HCT116 (cell line): ENCODE results near the gene WNT3A. TPM values are rescaled to one million over a fixed set of nuclear protein-coding genes. Genes with fewer than 3 reads are reported as not detected.

Experiments
- ATAC-seq: fragments of 200-7000 bp; cut with Tn5 transposase; 2 replicates; pipeline ENCODE4 v1.9.1; 2020; ENCODE audit warnings: mild to moderate bottlenecking, moderate library complexity
- BruUV-seq: library from RNA; stranded (reverse); fragments of 400-500 nt; replicated peaks from 2 replicates; lab custom pipeline; 2021; lab: Mats Ljungman, UMichigan
- CTCF ChIA-PET: fragments of 300-600 bp; sonication (Branson Sonifier 250); formaldehyde crosslinking; loops from one replicate; lab custom pipeline; 2021; ENCODE audit warnings: antibody characterized with exemption; lab: Charles Lee
- POLR2A ChIA-PET: fragments of 300-600, 350-600 bp; sonication (Branson Sonifier 250); formaldehyde crosslinking; loops from one replicate; lab custom pipeline; 2021; ENCODE audit warnings: antibody characterized with exemption; lab: Charles Lee
- RAD21 ChIA-PET, 2 experiments: fragments of 300-600 bp; sonication (Branson Sonifier 250); formaldehyde crosslinking; loops; one replicate each; lab custom pipeline; 2023; ENCODE audit warnings: low total read pairs in 2 of 2; ENCODE audit not compliant: uncharacterized antibody in 2 of 2, unreplicated experiment in 2 of 2, low non-redundant PET in 1 of 2; lab: Charles Lee
- DNase-seq: peaks from one replicate; pipeline ENCODE4 v3.0.0-alpha.2; 2010; ENCODE audit warnings: low read depth, low spot score
- H2AFZ ChIP-seq: fragments of 200-600 bp; shearing (Covaris generic), sonication (generic); 2 replicates; pipeline ENCODE4 v1.6.1; 2017; ENCODE audit warnings: low read depth, mixed run types, mixed read lengths, antibody characterized with exemption, low read length; ENCODE audit not compliant: poor library complexity, severe bottlenecking
- H3K27ac ChIP-seq: 2 replicates; pipeline ENCODE4 v1.5.1; 2012; ENCODE audit warnings: low read depth, low read length
- H3K27me3 ChIP-seq: fragments of 200-600 bp; sonication (generic); 2 replicates; pipeline ENCODE4 v1.6.1; 2016; ENCODE audit warnings: mixed run types, low read length, mixed read lengths; ENCODE audit not compliant: insufficient read depth
- H3K36me3 ChIP-seq, 2 experiments: fragments of 200-500 bp in 1 of 2; fragments of 200-600 bp in 1 of 2; sonication (Bioruptor generic) in 1 of 2; sonication (generic) in 1 of 2; 2 replicates each; pipeline versions ENCODE4 v1.5.1 to v1.6.1; 2014 to 2016; ENCODE audit warnings: low read length in 2 of 2, inconsistent platforms in 1 of 2, mixed read lengths in 1 of 2, mixed run types in 1 of 2; ENCODE audit not compliant: insufficient read depth in 2 of 2, control insufficient read depth in 1 of 2
- H3K4me1 ChIP-seq, 2 experiments: fragments of 200-600 bp in 1 of 2; sonication (generic) in 1 of 2; 2 replicates each; pipeline versions ENCODE4 v1.5.1 to v1.6.1; 2012 to 2017; ENCODE audit warnings: low read length in 2 of 2, inconsistent platforms in 1 of 2, mild to moderate bottlenecking in 1 of 2, mixed read lengths in 1 of 2, mixed run types in 1 of 2, moderate library complexity in 1 of 2; ENCODE audit not compliant: insufficient read depth in 2 of 2, control insufficient read depth in 1 of 2
- H3K4me2 ChIP-seq: fragments of 200-600 bp; sonication (generic); 2 replicates; pipeline ENCODE4 v1.6.1; 2017; ENCODE audit warnings: mixed run types, low read length, mixed read lengths
- H3K4me3 ChIP-seq, 2 experiments: fragments of 200-600 bp in 1 of 2; sonication (generic) in 1 of 2; replicated peaks in 1 of 2; 2 replicates each; pipeline ENCODE4 v1.5.1; 2011 to 2016; ENCODE audit warnings: low read length in 2 of 2, control low read depth in 1 of 2, low read depth in 1 of 2, mild to moderate bottlenecking in 1 of 2, mixed read lengths in 1 of 2, mixed run types in 1 of 2
- H3K79me2 ChIP-seq: fragments of 200-600 bp; sonication (generic); 2 replicates; pipeline ENCODE4 v1.6.1; 2017; ENCODE audit warnings: mild to moderate bottlenecking, mixed run types, low read length, moderate library complexity, mixed read lengths; ENCODE audit not compliant: insufficient read depth
- H3K9ac ChIP-seq: fragments of 200-600 bp; sonication (generic); 2 replicates; pipeline ENCODE4 v1.6.1; 2016; ENCODE audit warnings: low read length, mixed read lengths
- H3K9me2 ChIP-seq: fragments of 200-600 bp; sonication (generic), shearing (Covaris generic); 2 replicates; pipeline ENCODE4 v1.6.1; 2017; ENCODE audit warnings: mixed run types, mild to moderate bottlenecking, moderate library complexity; ENCODE audit not compliant: insufficient read depth
- H3K9me3 ChIP-seq, 2 experiments: fragments of 200-500 bp in 1 of 2; fragments of 200-600 bp in 1 of 2; sonication (Bioruptor generic) in 1 of 2; sonication (generic) in 1 of 2; 2 replicates each; pipeline ENCODE4 v1.6.1; 2014 to 2017; ENCODE audit warnings: low read length in 2 of 2, mixed read lengths in 2 of 2, inconsistent platforms in 1 of 2, low read depth in 1 of 2, mild to moderate bottlenecking in 1 of 2, mixed run types in 1 of 2, moderate library complexity in 1 of 2; ENCODE audit not compliant: control insufficient read depth in 1 of 2, insufficient read depth in 1 of 2
- H4K20me1 ChIP-seq: fragments of 200-600 bp; sonication (generic), shearing (Covaris generic); 2 replicates; pipeline ENCODE4 v1.6.1; 2017; ENCODE audit warnings: mixed run types, mild to moderate bottlenecking, moderate library complexity; ENCODE audit not compliant: insufficient read depth
- EZH2 ChIP-seq: fragments of 200-600 bp; sonication (generic); IDR thresholded peaks from 2 replicates; pipeline ENCODE4 v1.6.1; 2017; ENCODE audit warnings: antibody characterized with exemption, mixed run types
- JUND ChIP-seq: IDR thresholded peaks from 2 replicates; pipeline ENCODE4 v1.6.1; 2012
- POLR2A ChIP-seq: IDR thresholded peaks from 2 replicates; pipeline ENCODE4 v1.7.0; 2011; ENCODE audit warnings: borderline replicate concordance; ENCODE audit not compliant: insufficient read depth, insufficient read length; ENCODE audit errors: extremely low read depth
- RAD21 ChIP-seq: IDR thresholded peaks from 2 replicates; pipeline ENCODE4 v1.6.1; 2012; ENCODE audit warnings: low read depth, mild to moderate bottlenecking
- SP1 ChIP-seq: IDR thresholded peaks from 2 replicates; pipeline ENCODE4 v1.6.1; 2012; ENCODE audit warnings: low read depth
- SRF ChIP-seq: IDR thresholded peaks from 2 replicates; pipeline ENCODE4 v1.6.1; 2012; ENCODE audit warnings: low read depth
- TCF7L2 ChIP-seq: IDR thresholded peaks from 2 replicates; pipeline ENCODE4 v1.7.0; 2011; ENCODE audit warnings: borderline replicate concordance, inconsistent platforms; ENCODE audit not compliant: insufficient read depth, insufficient read length; ENCODE audit errors: extremely low read depth
- intact Hi-C: fragments of 100-400 bp; cut with micrococcal nuclease; formaldehyde crosslinking; loops from 2 replicates; pipeline ENCODE4 v1.10.0; 2022
- total RNA-seq: library from RNA; stranded (reverse); gene quantifications from one replicate; pipeline ENCODE4 v1.2.1, GENCODE V29; 2021; ENCODE audit not compliant: unreplicated experiment
- TF ChIP-seq, protein P1 (sequence below): IDR thresholded peaks from 2 replicates; pipeline ENCODE4 v1.6.1; 2012; ENCODE audit warnings: low read depth
- TF ChIP-seq, protein P2 (sequence below), 3 experiments: fragments of 200-600 bp in 1 of 3; sonication (generic) in 1 of 3; IDR thresholded peaks in 2 of 3; conservative IDR thresholded peaks in 1 of 3; 2 replicates each; pipeline ENCODE4 v1.5.1; 2012 to 2017; ENCODE audit warnings: low read depth in 2 of 3, low read length in 2 of 3, antibody characterized with exemption in 1 of 3, borderline replicate concordance in 1 of 3, control low read depth in 1 of 3, mild to moderate bottlenecking in 1 of 3, mixed read lengths in 1 of 3, mixed run types in 1 of 3, moderate library complexity in 1 of 3; ENCODE audit not compliant: insufficient read depth in 1 of 3

Gene WNT3A
- total RNA-seq, 1 experiment from 2014 or later, result 3.7 TPM

DNA sequence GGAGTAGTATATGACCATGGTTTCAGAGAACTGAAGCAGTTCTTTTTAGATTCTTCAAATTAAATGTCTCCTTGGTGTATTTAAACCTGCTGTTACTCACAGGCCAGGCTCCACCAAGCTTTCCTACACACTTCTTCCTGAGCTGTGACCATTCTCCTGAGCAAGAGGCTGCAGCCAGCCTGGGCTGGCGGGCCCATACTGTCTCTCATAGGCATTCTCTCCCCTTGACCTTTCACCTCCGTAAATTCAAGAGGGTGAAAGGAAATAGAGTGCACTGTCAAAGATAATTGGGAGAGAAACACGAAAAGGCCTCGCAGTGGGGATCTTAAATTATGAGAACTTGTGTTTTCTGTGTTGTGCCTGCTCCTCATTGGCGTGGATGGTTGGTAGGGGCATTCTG lies 78.0 kb downstream of the WNT3A start:
- BruUV-seq, result no TSS peak
- H4K20me1 ChIP-seq, result peaks cover 44% of the 10 kb centered on the region
- intact Hi-C loops, result no loop called here
- ChIA-PET CTCF (no interaction called here), RAD21 (no interaction called here), POLR2A (interaction anchor here (1.0 kb wide), 1 partner anchor 16 kb away, joined by 3 read pairs; no protein-coding TSS in a partner anchor)
- H3K9me3 ChIP-seq, result no peaks in the 10 kb centered on the region
- peaks cover 0 to 34% of the 10 kb centered on the region in 2 experiments; a peak in 1 of 4 replicates for H3K36me3 ChIP-seq
- peaks cover 99% of the 10 kb centered on the region for H3K79me2 ChIP-seq
- no peak overlapping the region for H3K27ac ChIP-seq
- H3K9me2 ChIP-seq, result no peaks in the 10 kb centered on the region
- H3K4me3 ChIP-seq, result peak overlapping the region; percentile 94 to 99
- peaks cover 11 to 51% of the 10 kb centered on the region in 2 experiments for H3K4me1 ChIP-seq
- DNase-seq, result no peak
- H2AFZ ChIP-seq, result no peak overlapping the region
- H3K4me2 ChIP-seq, result peak overlapping the region; percentile 96
- peak overlapping the region; percentile 100; the same call in 1 of the 2 replicates for H3K9ac ChIP-seq
- no peak for ATAC-seq
- no peaks in the 10 kb centered on the region for H3K27me3 ChIP-seq
- no peak for TF ChIP-seq RAD21
- no peak for TF ChIP-seq TCF7L2

DNA sequence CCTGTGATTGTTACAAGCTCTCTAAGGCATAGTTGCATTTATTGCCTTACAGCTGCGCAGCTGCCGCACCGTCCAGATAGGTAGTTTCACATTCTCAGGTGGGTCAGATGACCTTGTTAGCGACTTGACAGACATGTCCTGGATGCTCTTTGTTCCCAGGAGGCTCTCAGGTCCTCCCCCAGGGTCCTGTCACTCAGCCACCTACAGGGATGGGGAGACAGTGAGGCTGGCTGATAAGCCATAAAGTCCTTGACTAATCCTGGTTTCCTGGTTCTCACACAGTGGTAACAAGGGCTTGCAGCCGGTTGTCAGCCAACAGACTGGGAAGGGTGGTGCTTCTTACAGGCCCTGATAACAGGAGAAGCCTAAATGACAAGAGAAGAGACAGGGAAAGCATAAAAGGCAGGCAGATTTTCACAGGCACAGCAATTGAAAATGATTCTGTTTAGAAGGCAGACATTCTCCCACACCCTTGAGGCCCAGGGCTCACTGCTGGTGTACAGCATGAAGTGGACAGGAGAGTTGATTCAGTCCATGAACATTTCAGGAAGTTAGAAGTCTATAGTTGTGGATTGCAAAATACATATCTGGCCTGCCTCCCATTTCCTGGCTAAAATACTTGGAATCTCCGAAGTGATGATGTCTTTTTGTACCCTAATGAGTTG lies 78.6 kb downstream of the WNT3A start:
- no peak for TF ChIP-seq POLR2A
- no peak for TF ChIP-seq SP1
- TF ChIP-seq JUND, result no peak
- no peak for TF ChIP-seq SRF
- TF ChIP-seq, protein P1, sequence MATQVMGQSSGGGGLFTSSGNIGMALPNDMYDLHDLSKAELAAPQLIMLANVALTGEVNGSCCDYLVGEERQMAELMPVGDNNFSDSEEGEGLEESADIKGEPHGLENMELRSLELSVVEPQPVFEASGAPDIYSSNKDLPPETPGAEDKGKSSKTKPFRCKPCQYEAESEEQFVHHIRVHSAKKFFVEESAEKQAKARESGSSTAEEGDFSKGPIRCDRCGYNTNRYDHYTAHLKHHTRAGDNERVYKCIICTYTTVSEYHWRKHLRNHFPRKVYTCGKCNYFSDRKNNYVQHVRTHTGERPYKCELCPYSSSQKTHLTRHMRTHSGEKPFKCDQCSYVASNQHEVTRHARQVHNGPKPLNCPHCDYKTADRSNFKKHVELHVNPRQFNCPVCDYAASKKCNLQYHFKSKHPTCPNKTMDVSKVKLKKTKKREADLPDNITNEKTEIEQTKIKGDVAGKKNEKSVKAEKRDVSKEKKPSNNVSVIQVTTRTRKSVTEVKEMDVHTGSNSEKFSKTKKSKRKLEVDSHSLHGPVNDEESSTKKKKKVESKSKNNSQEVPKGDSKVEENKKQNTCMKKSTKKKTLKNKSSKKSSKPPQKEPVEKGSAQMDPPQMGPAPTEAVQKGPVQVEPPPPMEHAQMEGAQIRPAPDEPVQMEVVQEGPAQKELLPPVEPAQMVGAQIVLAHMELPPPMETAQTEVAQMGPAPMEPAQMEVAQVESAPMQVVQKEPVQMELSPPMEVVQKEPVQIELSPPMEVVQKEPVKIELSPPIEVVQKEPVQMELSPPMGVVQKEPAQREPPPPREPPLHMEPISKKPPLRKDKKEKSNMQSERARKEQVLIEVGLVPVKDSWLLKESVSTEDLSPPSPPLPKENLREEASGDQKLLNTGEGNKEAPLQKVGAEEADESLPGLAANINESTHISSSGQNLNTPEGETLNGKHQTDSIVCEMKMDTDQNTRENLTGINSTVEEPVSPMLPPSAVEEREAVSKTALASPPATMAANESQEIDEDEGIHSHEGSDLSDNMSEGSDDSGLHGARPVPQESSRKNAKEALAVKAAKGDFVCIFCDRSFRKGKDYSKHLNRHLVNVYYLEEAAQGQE, result no peak
- TF ChIP-seq, protein P2, sequence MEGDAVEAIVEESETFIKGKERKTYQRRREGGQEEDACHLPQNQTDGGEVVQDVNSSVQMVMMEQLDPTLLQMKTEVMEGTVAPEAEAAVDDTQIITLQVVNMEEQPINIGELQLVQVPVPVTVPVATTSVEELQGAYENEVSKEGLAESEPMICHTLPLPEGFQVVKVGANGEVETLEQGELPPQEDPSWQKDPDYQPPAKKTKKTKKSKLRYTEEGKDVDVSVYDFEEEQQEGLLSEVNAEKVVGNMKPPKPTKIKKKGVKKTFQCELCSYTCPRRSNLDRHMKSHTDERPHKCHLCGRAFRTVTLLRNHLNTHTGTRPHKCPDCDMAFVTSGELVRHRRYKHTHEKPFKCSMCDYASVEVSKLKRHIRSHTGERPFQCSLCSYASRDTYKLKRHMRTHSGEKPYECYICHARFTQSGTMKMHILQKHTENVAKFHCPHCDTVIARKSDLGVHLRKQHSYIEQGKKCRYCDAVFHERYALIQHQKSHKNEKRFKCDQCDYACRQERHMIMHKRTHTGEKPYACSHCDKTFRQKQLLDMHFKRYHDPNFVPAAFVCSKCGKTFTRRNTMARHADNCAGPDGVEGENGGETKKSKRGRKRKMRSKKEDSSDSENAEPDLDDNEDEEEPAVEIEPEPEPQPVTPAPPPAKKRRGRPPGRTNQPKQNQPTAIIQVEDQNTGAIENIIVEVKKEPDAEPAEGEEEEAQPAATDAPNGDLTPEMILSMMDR (IDR thresholded peaks at IDR 0.05 in 2 of 3, conservative IDR thresholded peaks at IDR 0.05 in 1 of 3; ENCODE audit: borderline replicate concordance in 1 of 3, insufficient read depth in 1 of 3, low read depth in 2 of 3, low read length in 2 of 3), result no peak
- no peak for TF ChIP-seq RAD21
- TF ChIP-seq EZH2, result no peak
- H3K9me3 ChIP-seq, result no peaks in the 10 kb centered on the region
- RAD21 ChIA-PET, result no interaction called here
- peak overlapping the region; percentile 100; the same call in 1 of the 2 replicates for H3K9ac ChIP-seq
- ATAC-seq, result no peak
- H3K4me2 ChIP-seq, result peak overlapping the region; percentile 96
- peaks cover 11 to 51% of the 10 kb centered on the region in 2 experiments for H3K4me1 ChIP-seq
- H3K79me2 ChIP-seq, result peaks cover 99% of the 10 kb centered on the region
- DNase-seq, result no peak
- intact Hi-C loops, result no loop called here
- H2AFZ ChIP-seq, result no peak overlapping the region
- H3K9me2 ChIP-seq, result no peaks in the 10 kb centered on the region
- H3K4me3 ChIP-seq, result no peak overlapping the region
- peaks cover 0 to 37% of the 10 kb centered on the region in 2 experiments; a peak in 1 of 4 replicates for H3K36me3 ChIP-seq
- no TSS peak for BruUV-seq
- peaks cover 49% of the 10 kb centered on the region for H4K20me1 ChIP-seq
- no peaks in the 10 kb centered on the region for H3K27me3 ChIP-seq
- H3K27ac ChIP-seq, result no peak overlapping the region
- CTCF ChIA-PET, result no interaction called here
- POLR2A ChIA-PET, result interaction anchor here (1.0 kb wide), 1 partner anchor 15 kb away, joined by 3 read pairs; no protein-coding TSS in a partner anchor
